K562 treated with DMSO at 1 percent for 24 hours (cell line): Measurements from ENCODE around the gene NMRK1. TPM values are rescaled to one million over a fixed set of nuclear protein-coding genes. Genes with fewer than 3 reads are reported as not detected.

Source experiments
- total RNA-seq: library from RNA; unstranded; fragments of 300-600 nt; gene quantifications from 2 replicates; pipeline ENCODE4 v1.2.3, GENCODE V29; 2022; ENCODE audit warnings: low read depth; ENCODE audit not compliant: insufficient read depth

NMRK1 gene
- total RNA-seq, result 1.9 and 3.2 TPM in 2 replicates

GRCh38 chr9:75087824-75088645 is at the start of gene NMRK1, which contains the start of gene OSTF1:
Gene NMRK1, minus strand, starts transcription at chr9:75088155. Its CDS starts 5,040 bp downstream, at chr9:75083115.
Gene OSTF1, plus strand, starts transcription at chr9:75088514. Its CDS starts 179 bp downstream, at chr9:75088693.

Other genes starting within 250 kb of the NMRK1 start
- gene TRPM6, start 200.2 kb downstream of the NMRK1 start, total RNA-seq, result not detected in 2 replicates
- 40.6 and 41.0 TPM in 2 replicates for gene C9orf40, start 135.2 kb downstream of the NMRK1 start, total RNA-seq
- 4.9 and 5.5 TPM in 2 replicates for gene CARNMT1, start 59.9 kb downstream of the NMRK1 start, total RNA-seq
- 41.7 and 44.2 TPM in 2 replicates for gene OSTF1, start 359 bp upstream of the NMRK1 start, total RNA-seq